Left lung (tissue), 10 donors: ENCODE data around the gene FCRL4. TPM values are rescaled to one million over a fixed set of nuclear protein-coding genes. Genes with fewer than 3 reads are reported as not detected.

ENCODE experiments used
- ATAC-seq: fragments of 200-7000 bp; cut with Tn5 transposase; one replicate; pipeline ENCODE4 v1.9.1; 2020; ENCODE audit warnings: moderate library complexity
- DNase-seq, 4 donors: peaks; one replicate each; pipeline ENCODE4 v3.0.0-alpha.2; 2013 to 2020
- H3K27ac ChIP-seq, 2 donors: fragments of 200-600 bp; sonication (generic) in 1 of 2; one replicate each; pipeline versions ENCODE4 v1.5.0 to v1.8.0; 2020 to 2021
- H3K27me3 ChIP-seq, 2 donors: fragments of 200-600 bp; sonication (generic) in 1 of 2; one replicate each; pipeline versions ENCODE4 v1.5.0 to v1.8.0; 2020 to 2021
- H3K36me3 ChIP-seq, 2 donors: fragments of 200-600 bp; sonication (generic) in 1 of 2; one replicate each; pipeline versions ENCODE4 v1.5.0 to v1.8.0; 2020 to 2021
- H3K4me1 ChIP-seq, 2 donors: fragments of 200-600 bp; one replicate each; pipeline ENCODE4 v1.8.0; 2021
- H3K4me3 ChIP-seq, 2 donors: fragments of 200-600 bp; sonication (generic) in 1 of 2; one replicate each; pipeline versions ENCODE4 v1.5.0 to v1.8.0; 2020 to 2021; ENCODE audit warnings: mild to moderate bottlenecking in 1 of 2
- H3K9me3 ChIP-seq, 2 donors: fragments of 200-600 bp; sonication (generic) in 1 of 2; one replicate each; pipeline versions ENCODE4 v1.5.0 to v1.8.0; 2020 to 2021
- CTCF ChIP-seq, 2 donors: fragments of 200-600 bp; sonication (generic) in 1 of 2; IDR thresholded peaks; one replicate each; pipeline versions ENCODE4 v1.5.0 to v1.8.0; 2021; ENCODE audit warnings: antibody characterized with exemption in 2 of 2
- intact Hi-C, 2 donors: fragments of 100-400 bp; cut with DNase I; formaldehyde crosslinking; loops; one replicate each; pipeline versions ENCODE4 v1.11.2 to v1.14.2; 2022
- polyA plus RNA-seq, 6 donors: library from polyadenylated mRNA; unstranded; fragments of 120-200 nt; gene quantifications; one replicate each; pipeline ENCODE4 v1.2.1, GENCODE V29; 2013; ENCODE audit not compliant: insufficient read length in 6 of 6
- total RNA-seq, 2 donors: library from RNA; stranded (reverse); fragmentation: NEBNext Ultra II Directional; extraction: Animal tissue kit (Norgen Biotek cat#: 25700); gene quantifications; one replicate each; pipeline ENCODE4 v1.2.1, GENCODE V29; 2021
- donor health status: DM: no; HTN: yes; CAD: no.
- donor health status: DM: no; HTN: no; CAD: no.

FCRL4 gene
- total and polyA plus RNA-seq, 8 donors, result not detected

- Histone ChIP-seq H3K27ac (no peak overlapping the region), H3K9me3 (no peaks in the 10 kb centered on the region), H3K4me3 (no peak overlapping the region), H3K27me3 (peaks cover 0 to 30% of the 10 kb centered on the region in 2 donors), H3K4me1 (no peaks in the 10 kb centered on the region), H3K36me3 (no peaks in the 10 kb centered on the region)
- intact Hi-C loops, result no loop called here
- no peak for TF ChIP-seq CTCF (IDR thresholded peaks at IDR 0.05)
- ATAC-seq (peak; percentile 48), DNase-seq (peak in 1 of 4 donors; percentile 1)
These were observed 28.2 kb upstream of the FCRL4 start for GRCh38 chr1:157626099-157626498.

GRCh38 chr1:157624471-157624870, 26.6 kb upstream of the FCRL4 start:
- H3K4me3 ChIP-seq, result no peak overlapping the region
- no peak overlapping the region for H3K27ac ChIP-seq
- intact Hi-C loops, result no loop called here
- H3K27me3 ChIP-seq, result peaks cover 0 to 21% of the 10 kb centered on the region in 2 donors
- no peak for TF ChIP-seq CTCF (IDR thresholded peaks at IDR 0.05)
- no peak for ATAC-seq
- DNase-seq, result no peak
- no peaks in the 10 kb centered on the region for H3K4me1 ChIP-seq
- H3K36me3 ChIP-seq, result no peaks in the 10 kb centered on the region
- H3K9me3 ChIP-seq, result no peaks in the 10 kb centered on the region

- intact Hi-C loops, result no loop called here
- H3K27ac ChIP-seq, result no peak overlapping the region
- H3K27me3 ChIP-seq, result peaks cover 0 to 17% of the 10 kb centered on the region in 2 donors
- DNase-seq (no peak), ATAC-seq (no peak)
- H3K4me3 ChIP-seq, result no peak overlapping the region
- TF ChIP-seq CTCF (IDR thresholded peaks at IDR 0.05), result no peak
- H3K36me3 ChIP-seq, result no peaks in the 10 kb centered on the region
- no peaks in the 10 kb centered on the region for H3K4me1 ChIP-seq
- no peaks in the 10 kb centered on the region for H3K9me3 ChIP-seq
These were observed 24.6 kb upstream of the FCRL4 start for GRCh38 chr1:157622471-157622870.

- intact Hi-C loops, result no loop called here
- no peak for DNase-seq
- H3K27me3 ChIP-seq, result peaks cover 0 to 6% of the 10 kb centered on the region in 2 donors
- H3K9me3 ChIP-seq, result no peaks in the 10 kb centered on the region
- no peak for ATAC-seq
- no peaks in the 10 kb centered on the region for H3K36me3 ChIP-seq
- no peaks in the 10 kb centered on the region for H3K4me1 ChIP-seq
- H3K4me3 ChIP-seq, result no peak overlapping the region
- TF ChIP-seq CTCF (IDR thresholded peaks at IDR 0.05), result no peak
- H3K27ac ChIP-seq, result no peak overlapping the region
These were observed 20.3 kb upstream of the FCRL4 start for GRCh38 chr1:157618190-157618589.

- no peak for ATAC-seq
- TF ChIP-seq CTCF (IDR thresholded peaks at IDR 0.05), result no peak
These were observed 2.4 kb upstream of the FCRL4 start for GRCh38 chr1:157600236-157600635.

More at GRCh38 chr1:157600236-157600635, 2.4 kb upstream of the FCRL4 start:
- no peak for DNase-seq
- Histone ChIP-seq H3K4me3 (no peak overlapping the region), H3K36me3 (no peaks in the 10 kb centered on the region), H3K9me3 (no peaks in the 10 kb centered on the region), H3K27ac (no peak overlapping the region), H3K4me1 (no peaks in the 10 kb centered on the region), H3K27me3 (peaks cover 0 to 73% of the 10 kb centered on the region in 2 donors)
- intact Hi-C loops, result no loop called here
